ENCODE measurements around the gene NUP107.

Gene NUP107

GRCh38 chr12:68769941-68770340 is 83.2 kb downstream of the NUP107 start:
- no peaks in the 10 kb centered on the region for H3K27me3 ChIP-seq (ENCODE audit: insufficient read depth, poor library complexity, severe bottlenecking)
- DNase-seq (ENCODE audit: low read depth in 1 of 2, low spot score in 1 of 2), result no peak
- TF ChIP-seq POLR2AphosphoS5 (IDR thresholded peaks at IDR 0.05; ENCODE audit: low read depth) (no peak), GABPA (IDR thresholded peaks at IDR 0.05; ENCODE audit: low read depth) (no peak), SPI1 (IDR thresholded peaks at IDR 0.05; ENCODE audit: borderline replicate concordance, low read depth) (no peak)
- TF ChIP-seq, protein P1, sequence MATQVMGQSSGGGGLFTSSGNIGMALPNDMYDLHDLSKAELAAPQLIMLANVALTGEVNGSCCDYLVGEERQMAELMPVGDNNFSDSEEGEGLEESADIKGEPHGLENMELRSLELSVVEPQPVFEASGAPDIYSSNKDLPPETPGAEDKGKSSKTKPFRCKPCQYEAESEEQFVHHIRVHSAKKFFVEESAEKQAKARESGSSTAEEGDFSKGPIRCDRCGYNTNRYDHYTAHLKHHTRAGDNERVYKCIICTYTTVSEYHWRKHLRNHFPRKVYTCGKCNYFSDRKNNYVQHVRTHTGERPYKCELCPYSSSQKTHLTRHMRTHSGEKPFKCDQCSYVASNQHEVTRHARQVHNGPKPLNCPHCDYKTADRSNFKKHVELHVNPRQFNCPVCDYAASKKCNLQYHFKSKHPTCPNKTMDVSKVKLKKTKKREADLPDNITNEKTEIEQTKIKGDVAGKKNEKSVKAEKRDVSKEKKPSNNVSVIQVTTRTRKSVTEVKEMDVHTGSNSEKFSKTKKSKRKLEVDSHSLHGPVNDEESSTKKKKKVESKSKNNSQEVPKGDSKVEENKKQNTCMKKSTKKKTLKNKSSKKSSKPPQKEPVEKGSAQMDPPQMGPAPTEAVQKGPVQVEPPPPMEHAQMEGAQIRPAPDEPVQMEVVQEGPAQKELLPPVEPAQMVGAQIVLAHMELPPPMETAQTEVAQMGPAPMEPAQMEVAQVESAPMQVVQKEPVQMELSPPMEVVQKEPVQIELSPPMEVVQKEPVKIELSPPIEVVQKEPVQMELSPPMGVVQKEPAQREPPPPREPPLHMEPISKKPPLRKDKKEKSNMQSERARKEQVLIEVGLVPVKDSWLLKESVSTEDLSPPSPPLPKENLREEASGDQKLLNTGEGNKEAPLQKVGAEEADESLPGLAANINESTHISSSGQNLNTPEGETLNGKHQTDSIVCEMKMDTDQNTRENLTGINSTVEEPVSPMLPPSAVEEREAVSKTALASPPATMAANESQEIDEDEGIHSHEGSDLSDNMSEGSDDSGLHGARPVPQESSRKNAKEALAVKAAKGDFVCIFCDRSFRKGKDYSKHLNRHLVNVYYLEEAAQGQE (IDR thresholded peaks at IDR 0.05; ENCODE audit: insufficient replicate concordance, low read depth), result no peak
- H3K27ac ChIP-seq (replicated peaks), result no peak overlapping the region
- H3K4me3 ChIP-seq (replicated peaks; ENCODE audit: insufficient read depth, low read length), result no peak overlapping the region

GRCh38 chr12:68771223-68771925 is 84.6 kb downstream of the NUP107 start:
- no peak for DNase-seq (ENCODE audit: low read depth in 1 of 2, low spot score in 1 of 2)
- TF ChIP-seq SPI1 (IDR thresholded peaks at IDR 0.05; ENCODE audit: borderline replicate concordance, low read depth) (no peak), POLR2AphosphoS5 (IDR thresholded peaks at IDR 0.05; ENCODE audit: low read depth) (no peak), GABPA (IDR thresholded peaks at IDR 0.05; ENCODE audit: low read depth) (no peak)
- TF ChIP-seq, protein P2, sequence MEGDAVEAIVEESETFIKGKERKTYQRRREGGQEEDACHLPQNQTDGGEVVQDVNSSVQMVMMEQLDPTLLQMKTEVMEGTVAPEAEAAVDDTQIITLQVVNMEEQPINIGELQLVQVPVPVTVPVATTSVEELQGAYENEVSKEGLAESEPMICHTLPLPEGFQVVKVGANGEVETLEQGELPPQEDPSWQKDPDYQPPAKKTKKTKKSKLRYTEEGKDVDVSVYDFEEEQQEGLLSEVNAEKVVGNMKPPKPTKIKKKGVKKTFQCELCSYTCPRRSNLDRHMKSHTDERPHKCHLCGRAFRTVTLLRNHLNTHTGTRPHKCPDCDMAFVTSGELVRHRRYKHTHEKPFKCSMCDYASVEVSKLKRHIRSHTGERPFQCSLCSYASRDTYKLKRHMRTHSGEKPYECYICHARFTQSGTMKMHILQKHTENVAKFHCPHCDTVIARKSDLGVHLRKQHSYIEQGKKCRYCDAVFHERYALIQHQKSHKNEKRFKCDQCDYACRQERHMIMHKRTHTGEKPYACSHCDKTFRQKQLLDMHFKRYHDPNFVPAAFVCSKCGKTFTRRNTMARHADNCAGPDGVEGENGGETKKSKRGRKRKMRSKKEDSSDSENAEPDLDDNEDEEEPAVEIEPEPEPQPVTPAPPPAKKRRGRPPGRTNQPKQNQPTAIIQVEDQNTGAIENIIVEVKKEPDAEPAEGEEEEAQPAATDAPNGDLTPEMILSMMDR (IDR thresholded peaks at IDR 0.05; ENCODE audit: insufficient read depth, low read length), result no peak
- TF ChIP-seq, protein P1 (IDR thresholded peaks at IDR 0.05; ENCODE audit: insufficient replicate concordance, low read depth), result no peak
- Histone ChIP-seq H3K4me3 (replicated peaks; ENCODE audit: insufficient read depth, low read length) (no peak overlapping the region), H3K27me3 (ENCODE audit: insufficient read depth, poor library complexity, severe bottlenecking) (no peaks in the 10 kb centered on the region), H3K27ac (replicated peaks) (no peak overlapping the region)

DNA sequence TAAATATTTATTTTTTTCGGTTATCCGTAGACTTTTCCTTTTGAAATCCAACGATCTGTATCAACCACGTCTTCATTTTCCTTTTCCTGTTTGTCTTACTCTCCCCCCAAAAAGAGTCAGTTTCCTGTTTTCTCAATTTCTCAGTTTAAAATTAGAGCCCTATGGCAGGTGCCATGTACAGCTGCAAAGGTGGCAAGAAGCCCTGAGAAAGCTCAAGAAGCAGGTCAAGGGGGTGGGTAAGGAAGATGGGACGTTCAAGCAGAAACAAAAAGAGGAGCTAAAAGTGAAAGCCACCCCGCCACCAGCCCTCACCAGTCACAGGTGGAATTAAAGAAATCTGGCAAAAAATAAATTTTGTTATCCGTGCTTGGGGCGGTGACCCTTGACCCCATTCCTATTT is 85.9 kb downstream of the NUP107 start:
- H3K27ac ChIP-seq (replicated peaks), result no peak overlapping the region
- no peak overlapping the region for H3K4me3 ChIP-seq (replicated peaks; ENCODE audit: insufficient read depth, low read length)
- no peak for TF ChIP-seq SPI1 (IDR thresholded peaks at IDR 0.05; ENCODE audit: borderline replicate concordance, low read depth)
- TF ChIP-seq, protein P1 (IDR thresholded peaks at IDR 0.05; ENCODE audit: insufficient replicate concordance, low read depth), result no peak
- TF ChIP-seq GABPA (IDR thresholded peaks at IDR 0.05; ENCODE audit: low read depth), result no peak
- TF ChIP-seq, protein P2 (IDR thresholded peaks at IDR 0.05; ENCODE audit: insufficient read depth, low read length), result no peak
- TF ChIP-seq POLR2AphosphoS5 (IDR thresholded peaks at IDR 0.05; ENCODE audit: low read depth), result no peak
- H3K27me3 ChIP-seq (ENCODE audit: insufficient read depth, poor library complexity, severe bottlenecking), result no peaks in the 10 kb centered on the region
- no peak for DNase-seq (ENCODE audit: low read depth in 1 of 2, low spot score in 1 of 2)
